T-cell (primary cell): ENCODE measurements around the gene KLHL7. TPM values are rescaled to one million over a fixed set of nuclear protein-coding genes. Genes with fewer than 3 reads are reported as not detected.

ENCODE experiments used
- ATAC-seq, 4 experiments: fragments of 200-7000 bp in 3 of 4; fragments of 150-1000 bp in 1 of 4; cut with Tn5 transposase; replicated peaks in 1 of 4; 1 replicate in 3 of 4; 2 replicates in 1 of 4; pipeline ENCODE4 v1.10.0; 2021; ENCODE audit warnings: moderate library complexity in 3 of 4, mild to moderate bottlenecking in 2 of 4, moderate number of reproducible peaks in 1 of 4
- CTCF ChIA-PET, 2 donors: fragments of 300-600 bp; sonication (Branson Sonifier 250); formaldehyde crosslinking; loops; one replicate each; lab custom pipeline; 2022; ENCODE audit warnings: antibody characterized with exemption in 2 of 2; lab: Charles Lee
- POLR2A ChIA-PET, 2 donors: fragments of 300-600 bp; sonication (Branson Sonifier 250); formaldehyde crosslinking; loops; one replicate each; lab custom pipeline; 2022; ENCODE audit warnings: antibody characterized with exemption in 2 of 2; lab: Charles Lee
- DNase-seq, 35 experiments: peaks; one replicate each; pipeline versions ENCODE4 v3.0.0 to v3.0.0-alpha.2; 2013 to 2023
- H3K27ac ChIP-seq: one replicate; pipeline ENCODE4 v1.5.1; 2013; ENCODE audit warnings: low read length
- H3K27me3 ChIP-seq, 2 experiments: replicated peaks in 1 of 2; 1 replicate in 1 of 2; 2 replicates in 1 of 2; pipeline versions ENCODE4 v1.6.1 to v1.7.0; 2013; ENCODE audit warnings: low read length in 1 of 2, mixed read lengths in 1 of 2; ENCODE audit not compliant: control insufficient read depth in 2 of 2, insufficient read depth in 2 of 2; ENCODE audit errors: extremely low read depth in 1 of 2
- H3K36me3 ChIP-seq, 2 donors: 1 replicate in 1 of 2; 2 replicates in 1 of 2; pipeline versions ENCODE4 v1.6.1 to v1.7.0; 2013; ENCODE audit warnings: low read length in 1 of 2; ENCODE audit not compliant: control insufficient read depth in 2 of 2, insufficient read depth in 1 of 2; ENCODE audit errors: extremely low read depth in 1 of 2
- H3K4me1 ChIP-seq, 2 experiments: 1 replicate in 1 of 2; 2 replicates in 1 of 2; pipeline versions ENCODE4 v1.6.1 to v1.7.0; 2013; ENCODE audit warnings: low read length in 2 of 2, mixed read lengths in 1 of 2; ENCODE audit not compliant: insufficient read depth in 2 of 2, control insufficient read depth in 1 of 2; ENCODE audit errors: extremely low read depth in 1 of 2
- H3K4me3 ChIP-seq, 2 donors: 1 replicate in 1 of 2; 2 replicates in 1 of 2; pipeline versions ENCODE4 v1.5.1 to v1.7.0; 2013; ENCODE audit warnings: mild to moderate bottlenecking in 2 of 2, low read length in 1 of 2, moderate library complexity in 1 of 2; ENCODE audit not compliant: control insufficient read depth in 1 of 2; ENCODE audit errors: extremely low read depth in 1 of 2
- H3K9me3 ChIP-seq: 2 replicates; pipeline ENCODE4 v1.7.0; 2013
- H3K27ac Mint-ChIP-seq, 2 donors: one replicate each; pipeline ENCODE4 v1.8.0; 2020 to 2021; ENCODE audit warnings: mild to moderate bottlenecking in 2 of 2, mixed read lengths in 2 of 2
- H3K27me3 Mint-ChIP-seq, 2 donors: one replicate each; pipeline ENCODE4 v1.8.0; 2021 to 2022; ENCODE audit warnings: mixed read lengths in 2 of 2
- H3K36me3 Mint-ChIP-seq: one replicate; pipeline ENCODE4 v1.8.0; 2021; ENCODE audit warnings: mixed read lengths
- H3K4me1 Mint-ChIP-seq, 3 donors: one replicate each; pipeline ENCODE4 v1.8.0; 2020 to 2022; ENCODE audit warnings: mixed read lengths in 3 of 3, mild to moderate bottlenecking in 1 of 3
- H3K4me3 Mint-ChIP-seq, 3 donors: one replicate each; pipeline ENCODE4 v1.8.0; 2020 to 2022; ENCODE audit warnings: mild to moderate bottlenecking in 3 of 3, mixed read lengths in 3 of 3, moderate library complexity in 3 of 3
- H3K9me3 Mint-ChIP-seq, 3 donors: one replicate each; pipeline ENCODE4 v1.8.0; 2020 to 2022; ENCODE audit warnings: mixed read lengths in 3 of 3
- WGBS: methylation state at CpG from one replicate; pipeline ENCODE4 v1.1.5; 2013; ENCODE audit warnings: missing lambda C conversion rate; ENCODE audit not compliant: insufficient coverage; 5-methylcytosine and 5-hydroxymethylcytosine counted together
- total RNA-seq, 35 experiments: library from RNA in 6 of 35; stranded (reverse) in 6 of 35; fragments of 120-200 nt in 1 of 35; gene quantifications; one replicate each; pipeline versions ENCODE4 v1.2.1 to v1.2.4 and lab custom pipeline; 2013 to 2026

KLHL7 gene
- total RNA-seq, 5 donors from 2014 or later (not counting 1 experiment from before 2014, with no cell fraction given), result 20.1 to 26.8 (median 22.4) TPM

DNA sequence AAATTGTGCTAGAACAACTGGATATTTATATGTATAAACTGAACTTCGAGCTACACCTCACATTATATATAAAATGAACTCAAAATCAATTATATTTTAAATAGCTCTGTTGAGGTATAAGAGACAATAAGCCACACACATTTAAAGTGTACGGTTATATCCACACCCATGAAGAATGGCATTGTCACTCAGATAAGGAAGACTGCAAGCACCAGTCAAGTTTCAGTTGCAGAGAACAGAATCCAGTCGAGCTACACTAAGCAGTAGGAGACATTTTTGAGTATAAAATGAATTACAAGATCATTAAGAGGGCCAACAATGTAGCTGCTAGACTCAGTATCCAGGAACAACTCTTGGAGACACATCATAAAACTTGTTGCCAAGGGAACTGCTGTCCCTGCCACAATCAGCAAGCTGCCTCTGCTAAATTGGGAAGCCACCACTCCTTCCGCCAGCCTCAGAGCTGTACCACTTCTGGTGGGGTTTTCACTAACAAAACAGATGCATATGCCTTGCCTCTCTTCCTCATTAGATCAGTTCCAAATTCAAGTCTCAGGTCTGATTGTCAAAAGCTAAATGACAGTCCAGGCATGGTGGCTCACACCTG lies 121.4 kb downstream of the KLHL7 start:
- ChIA-PET POLR2A (interaction anchor here in 1 of 2 donors (0.7 kb wide), 1 partner anchor 504 kb away, joined by 4 read pairs; no protein-coding TSS in a partner anchor), CTCF (interaction anchor here (0.7 to 1.2 kb wide), 2 partner anchors 23 to 1871 kb away, joined by 3 to 5 read pairs; no protein-coding TSS in a partner anchor)
- Mint-ChIP-seq H3K36me3 (no peaks in the 10 kb centered on the region), H3K27ac (no peak overlapping the region), H3K4me1 (no peaks in the 10 kb centered on the region), H3K4me3 (no peak overlapping the region), H3K27me3 (peaks cover 2 to 4% of the 10 kb centered on the region in 2 donors), H3K9me3 (peaks cover 0 to 5% (median 0%) of the 10 kb centered on the region in 3 donors)
- no peak for ATAC-seq
- 90% methylated on average over 2 of the region's 4 CpGs for WGBS
- H3K27me3 ChIP-seq, result peaks cover 0 to 6% of the 10 kb centered on the region in 2 experiments
- H3K4me3 ChIP-seq, result no peak overlapping the region
- H3K4me1 ChIP-seq, result no peaks in the 10 kb centered on the region
- H3K36me3 ChIP-seq, result no peaks in the 10 kb centered on the region
- H3K27ac ChIP-seq, result no peak overlapping the region
- no peaks in the 10 kb centered on the region for H3K9me3 ChIP-seq
- no peak for DNase-seq

Other genes with a start within 250 kb of the KLHL7 start
- gene HYCC1, start 91.7 kb upstream of the KLHL7 start, total RNA-seq, result 10 to 100 TPM; 16.0 to 25.7 (median 23.0) TPM
- 10 to 100 TPM; 17.5 to 38.9 (median 31.9) TPM for gene NUP42, start 76.3 kb downstream of the KLHL7 start, total RNA-seq
- gene GPNMB, start 141.0 kb downstream of the KLHL7 start, total RNA-seq, result 1 to 10 TPM in 1 of 5 donors, under 1 TPM in 2, not detected in 2; 0.76 to 1.4 (median 0.82) TPM
- gene MALSU1, start 193.6 kb downstream of the KLHL7 start, total RNA-seq, result 10 to 100 TPM; 29.0 to 39.6 (median 37.9) TPM